OCI-LY7 (cell line): Measurements from ENCODE around the gene USP4.

ENCODE experiments used
- EZH2phosphoT487 ChIP-seq: fragments of 200-600 bp; sonication (generic); IDR thresholded peaks from 2 replicates; pipeline ENCODE4 v1.6.1; 2018; ENCODE audit warnings: low read depth, borderline replicate concordance, mild to moderate bottlenecking, mixed run types, antibody characterized with exemption, low read length, moderate library complexity, mixed read lengths
- TF ChIP-seq, protein P1 (sequence below): fragments of 200-600 bp; sonication (generic); conservative IDR thresholded peaks from 2 replicates; pipeline ENCODE4 v1.5.1; 2014; ENCODE audit warnings: mild to moderate bottlenecking, antibody characterized with exemption, low read length, moderate library complexity, mixed read lengths

DNA sequence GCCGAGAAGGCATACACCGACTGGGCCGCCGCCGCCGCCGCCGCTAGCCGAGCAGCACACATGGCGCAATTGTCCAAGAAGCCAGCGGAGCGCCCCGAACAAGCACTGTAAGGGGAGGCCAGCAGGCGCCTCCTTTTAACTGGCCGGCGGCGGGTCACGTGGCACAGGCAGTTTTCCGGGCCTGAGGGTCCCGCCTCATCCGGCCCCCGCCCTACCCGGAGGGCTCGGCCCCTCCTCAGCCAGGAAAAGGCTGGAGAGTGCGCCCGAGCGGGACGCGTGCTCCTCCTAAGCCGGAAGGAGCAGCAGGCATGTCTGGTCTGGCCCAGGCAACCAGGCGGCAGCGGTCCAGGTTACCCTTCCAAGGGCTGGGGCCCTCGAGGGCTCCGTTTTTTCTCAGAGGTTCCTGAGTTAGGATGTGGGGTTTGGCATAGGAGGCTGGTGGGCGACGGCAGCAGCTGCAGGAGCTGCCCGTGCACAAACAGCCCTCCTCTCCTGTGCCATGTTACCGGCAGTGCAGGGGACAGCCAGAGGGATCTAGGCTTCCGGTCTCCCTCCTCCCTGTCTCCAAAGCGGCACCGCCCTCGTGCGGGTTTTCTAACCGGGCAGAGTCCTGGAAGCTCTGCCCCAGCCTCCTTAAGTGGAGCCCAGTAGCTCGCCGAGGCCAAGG lies 18.5 kb upstream of the USP4 start, which contains the start of gene GPX1:
- TF ChIP-seq, protein P1, sequence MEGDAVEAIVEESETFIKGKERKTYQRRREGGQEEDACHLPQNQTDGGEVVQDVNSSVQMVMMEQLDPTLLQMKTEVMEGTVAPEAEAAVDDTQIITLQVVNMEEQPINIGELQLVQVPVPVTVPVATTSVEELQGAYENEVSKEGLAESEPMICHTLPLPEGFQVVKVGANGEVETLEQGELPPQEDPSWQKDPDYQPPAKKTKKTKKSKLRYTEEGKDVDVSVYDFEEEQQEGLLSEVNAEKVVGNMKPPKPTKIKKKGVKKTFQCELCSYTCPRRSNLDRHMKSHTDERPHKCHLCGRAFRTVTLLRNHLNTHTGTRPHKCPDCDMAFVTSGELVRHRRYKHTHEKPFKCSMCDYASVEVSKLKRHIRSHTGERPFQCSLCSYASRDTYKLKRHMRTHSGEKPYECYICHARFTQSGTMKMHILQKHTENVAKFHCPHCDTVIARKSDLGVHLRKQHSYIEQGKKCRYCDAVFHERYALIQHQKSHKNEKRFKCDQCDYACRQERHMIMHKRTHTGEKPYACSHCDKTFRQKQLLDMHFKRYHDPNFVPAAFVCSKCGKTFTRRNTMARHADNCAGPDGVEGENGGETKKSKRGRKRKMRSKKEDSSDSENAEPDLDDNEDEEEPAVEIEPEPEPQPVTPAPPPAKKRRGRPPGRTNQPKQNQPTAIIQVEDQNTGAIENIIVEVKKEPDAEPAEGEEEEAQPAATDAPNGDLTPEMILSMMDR = no peak
- TF ChIP-seq EZH2phosphoT487 = no peak
